Embryonic facial prominence (tissue), 1 donor: ENCODE measurements around the gene PNMT.

Experiments
- DNase-seq: peaks from one replicate; pipeline ENCODE4 v3.0.0-alpha.2; 2016; ENCODE audit errors: extremely low spot score

The PNMT gene

GRCh38 chr17:39669897-39670735 lies 1.9 kb downstream of the PNMT start:
- no peak for DNase-seq

GRCh38 chr17:39670746-39671145 lies 2.5 kb downstream of the PNMT start:
- no peak for DNase-seq

- no peak for DNase-seq
Measured at GRCh38 chr17:39671651-39672521, 3.6 kb downstream of the PNMT start.

GRCh38 chr17:39672522-39673334 lies 4.5 kb downstream of the PNMT start:
- no peak for DNase-seq

GRCh38 chr17:39673335-39674081 lies 5.3 kb downstream of the PNMT start:
- DNase-seq, result no peak

GRCh38 chr17:39674179-39674578 lies 5.9 kb downstream of the PNMT start:
- no peak for DNase-seq

GRCh38 chr17:39674702-39675389 lies 6.6 kb downstream of the PNMT start:
- DNase-seq, result no peak

GRCh38 chr17:39675390-39676082 lies 7.3 kb downstream of the PNMT start:
- no peak for DNase-seq

GRCh38 chr17:39676198-39676819 lies 8.1 kb downstream of the PNMT start:
- DNase-seq, result no peak

GRCh38 chr17:39677072-39677471 lies 8.8 kb downstream of the PNMT start:
- no peak for DNase-seq

GRCh38 chr17:39677542-39678339 lies 9.5 kb downstream of the PNMT start:
- no peak for DNase-seq

GRCh38 chr17:39678340-39679116 lies 10.3 kb downstream of the PNMT start:
- DNase-seq, result no peak

- DNase-seq, result no peak
Measured at GRCh38 chr17:39679521-39680192, 11.4 kb downstream of the PNMT start.

GRCh38 chr17:39683295-39683939 lies 15.2 kb downstream of the PNMT start:
- DNase-seq, result no peak

- no peak for DNase-seq
Measured at GRCh38 chr17:39684369-39685192, 16.3 kb downstream of the PNMT start.

- no peak for DNase-seq
Measured at GRCh38 chr17:39687101-39687545, 18.9 kb downstream of the PNMT start.
